COLO829 (cell line): Measurements from ENCODE around the gene LFNG.

Source experiments
- DNase-seq: peaks from one replicate; pipeline ENCODE4 v3.0.0; 2012; ENCODE audit warnings: low spot score

Gene LFNG

DNA sequence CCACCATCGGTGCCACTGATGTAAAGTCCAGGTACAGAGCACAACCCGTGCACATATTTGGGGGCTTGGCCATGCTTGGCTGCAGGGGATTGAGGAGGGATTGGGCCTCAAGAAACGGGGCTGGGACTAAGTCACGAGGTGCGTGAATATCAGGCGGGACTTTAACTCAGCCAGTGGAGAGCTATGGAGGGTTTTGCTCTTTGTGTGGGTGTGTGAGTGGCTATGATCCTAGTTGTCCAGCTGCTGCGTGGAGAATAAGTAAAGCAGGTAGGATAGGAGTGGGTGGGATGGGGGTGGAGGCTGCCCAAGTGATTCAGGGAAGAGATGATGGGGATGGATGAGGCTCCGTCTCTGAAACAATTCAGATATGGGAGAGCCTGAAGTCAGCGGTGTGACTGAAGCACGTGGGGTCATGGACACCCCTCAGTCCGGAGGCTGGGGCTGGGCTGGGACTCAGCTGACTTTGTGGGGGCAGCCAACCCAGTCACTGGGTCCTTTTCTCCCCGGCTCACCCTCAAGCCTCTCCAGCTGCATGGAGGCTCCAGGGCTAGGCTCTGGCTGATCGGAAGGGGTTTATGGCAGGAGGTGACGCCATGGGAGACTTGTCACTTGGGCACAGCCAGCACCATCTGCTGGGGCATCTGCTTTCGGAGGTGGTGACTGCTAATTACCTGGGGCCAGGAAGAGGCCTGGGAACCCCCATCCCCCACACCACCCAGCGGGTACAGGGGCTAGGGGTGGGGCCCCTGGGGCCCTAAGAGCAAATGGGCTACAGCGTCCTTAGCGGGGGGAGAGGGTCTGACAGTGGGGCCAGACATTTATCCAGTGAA lies 1.7 kb upstream of the LFNG start:
- DNase-seq, result no peak

DNA sequence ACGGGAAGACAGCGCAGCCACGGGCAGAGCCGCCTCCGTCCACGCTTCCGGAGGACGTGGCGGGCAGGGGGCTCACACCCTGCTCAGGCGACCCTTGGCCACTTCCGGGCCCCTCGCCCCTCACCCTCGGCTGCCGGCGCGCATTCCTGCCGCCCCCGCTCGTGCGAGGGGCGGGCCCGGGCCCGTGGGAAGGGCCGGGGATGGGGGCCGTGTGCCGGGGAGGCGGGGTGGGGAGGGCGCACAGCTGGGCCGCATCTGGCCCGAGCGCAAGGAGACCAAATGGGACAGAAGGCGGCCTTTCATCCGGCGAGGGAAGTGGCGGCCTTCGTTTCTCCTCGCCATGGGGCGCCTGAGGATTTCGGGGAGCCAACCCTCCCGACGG lies 846 bp upstream of the LFNG start:
- no peak for DNase-seq

DNA sequence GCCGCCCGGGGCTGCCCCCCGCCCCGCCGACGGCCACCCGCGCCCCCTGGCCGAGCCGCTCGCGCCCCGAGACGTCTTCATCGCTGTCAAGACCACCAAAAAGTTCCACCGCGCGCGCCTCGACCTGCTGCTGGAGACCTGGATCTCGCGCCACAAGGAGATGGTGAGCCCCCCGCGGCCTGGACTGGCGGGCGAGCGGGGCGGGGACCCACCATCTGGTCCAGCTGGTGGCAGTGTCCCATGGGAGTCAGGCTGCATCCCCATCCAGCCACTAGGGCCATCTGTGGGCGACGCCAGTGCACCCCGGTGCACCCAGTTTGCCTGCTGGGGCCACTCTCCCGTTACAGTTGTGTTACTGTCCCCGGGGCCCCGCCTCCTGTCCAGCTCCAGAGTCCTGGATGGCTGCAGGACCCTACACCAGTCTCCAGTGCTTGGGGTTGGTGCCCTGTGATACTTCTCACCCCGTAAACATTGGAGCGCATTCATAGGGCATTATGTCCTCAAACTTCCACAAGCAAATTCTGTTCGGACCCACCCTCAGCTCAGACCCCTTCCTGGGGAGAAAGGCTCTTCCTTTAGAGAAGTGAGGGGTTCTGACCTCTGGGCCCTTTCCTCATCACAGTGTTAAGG lies 672 bp downstream of the LFNG start:
- no peak for DNase-seq

DNA sequence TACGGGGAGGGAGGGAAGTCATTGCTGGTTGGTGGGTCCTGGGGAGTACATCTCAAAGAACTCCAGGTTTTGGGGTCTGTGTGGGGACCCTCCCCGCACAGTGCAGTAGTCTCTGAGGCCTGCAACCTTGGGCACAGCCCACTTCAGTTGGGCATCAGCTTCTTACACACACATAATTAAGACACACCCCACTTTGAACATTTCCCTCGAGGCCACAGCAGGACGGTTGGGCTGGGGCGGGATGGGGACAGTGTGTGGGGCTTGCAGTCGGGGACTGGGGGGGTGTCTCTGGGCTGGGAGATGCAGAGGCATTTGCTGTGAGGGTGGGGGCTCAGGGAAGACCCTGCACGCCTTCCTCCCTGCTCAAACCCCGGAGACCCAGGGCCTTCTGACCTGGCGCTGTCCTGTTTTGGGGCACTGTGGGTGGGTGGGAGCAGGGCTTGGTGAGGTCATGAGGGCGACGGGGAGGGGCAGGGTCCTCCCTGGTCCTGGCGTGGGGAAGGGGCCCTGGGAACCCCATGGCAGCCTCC lies 1.3 kb downstream of the LFNG start:
- DNase-seq, result no peak

DNA sequence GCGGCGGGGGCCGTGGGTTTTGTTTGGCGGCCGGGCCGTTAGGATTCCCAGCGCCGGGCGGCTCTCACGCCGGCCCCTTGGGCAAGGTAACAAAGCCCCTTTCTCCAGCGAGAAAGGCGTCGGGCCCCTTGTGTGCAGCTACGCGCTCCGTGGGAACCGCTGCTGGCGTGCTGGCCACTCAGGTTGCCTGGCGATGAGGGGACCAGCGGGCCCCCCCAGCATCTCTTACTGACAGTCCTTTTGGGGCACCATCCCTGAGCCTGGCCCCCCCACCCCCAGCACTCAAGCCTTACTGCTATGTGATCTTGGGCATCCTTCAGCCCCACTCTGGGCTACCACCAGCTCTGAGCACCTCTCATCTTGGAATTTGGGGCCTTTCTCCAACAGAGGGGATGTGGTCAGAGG lies 1.8 kb downstream of the LFNG start:
- DNase-seq, result no peak

DNA sequence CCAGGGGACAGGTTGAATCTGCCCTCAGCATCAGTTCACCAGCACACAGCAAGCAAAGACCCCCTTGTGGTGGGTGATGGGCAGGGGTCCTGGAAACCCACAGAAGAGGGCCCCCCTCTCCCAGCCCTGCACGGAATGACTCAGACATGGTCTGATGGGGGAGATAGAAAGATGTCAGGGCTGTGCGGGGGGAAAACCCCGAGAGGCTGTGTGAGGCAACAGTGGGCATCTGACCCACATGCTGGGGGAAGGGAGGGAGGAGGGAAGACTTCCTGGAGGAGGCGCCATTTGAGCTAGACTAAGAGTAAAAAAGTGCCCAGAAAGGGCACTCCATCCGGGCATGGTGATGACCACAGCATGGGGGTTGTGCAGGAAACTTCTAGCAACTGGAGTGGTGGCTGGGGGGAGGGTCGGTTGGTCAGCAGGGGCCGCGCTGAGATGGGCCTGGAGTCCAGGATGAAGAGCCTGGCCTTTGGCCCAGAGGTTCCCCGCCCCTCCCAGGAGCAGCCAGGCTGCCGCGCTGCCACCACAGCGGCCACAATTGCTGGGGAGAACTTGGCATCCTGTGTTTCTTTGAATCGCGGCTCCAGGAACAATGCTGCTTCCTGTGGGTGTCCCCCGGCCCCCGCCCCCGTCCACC lies 2.5 kb downstream of the LFNG start:
- DNase-seq, result no peak

DNA sequence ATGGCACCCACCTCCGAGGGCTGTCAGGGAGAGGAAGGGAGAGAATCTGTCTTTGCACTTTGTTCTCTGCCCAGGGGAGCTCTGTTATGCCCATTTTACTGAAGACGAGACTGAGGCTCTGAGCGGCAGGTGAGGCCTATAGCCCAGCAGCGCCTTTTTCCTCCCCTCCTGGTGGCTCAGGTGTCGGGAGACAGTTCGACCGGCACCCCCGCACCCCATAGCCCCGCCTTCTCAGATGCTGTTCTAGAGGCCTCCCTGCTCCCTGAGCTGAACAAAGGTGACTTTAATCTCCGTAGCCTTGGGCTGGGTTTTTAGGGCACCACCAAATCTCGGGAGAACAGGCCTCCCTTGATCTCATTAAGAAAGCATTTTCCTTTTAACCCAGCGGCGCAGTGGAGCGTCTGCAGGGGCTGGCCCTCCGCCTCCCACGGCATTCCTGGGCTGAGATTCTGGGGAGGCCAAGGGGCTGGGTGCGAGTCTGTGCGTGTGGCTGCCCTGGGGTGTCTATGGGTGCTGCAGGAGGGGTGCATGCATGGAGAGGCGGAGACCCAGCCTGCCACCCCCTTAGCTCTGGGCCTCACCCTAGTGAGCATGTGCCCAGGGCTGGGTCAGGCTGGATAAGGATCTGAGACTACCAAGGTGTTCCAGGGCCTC lies 3.3 kb downstream of the LFNG start:
- DNase-seq, result peak; percentile 82

DNA sequence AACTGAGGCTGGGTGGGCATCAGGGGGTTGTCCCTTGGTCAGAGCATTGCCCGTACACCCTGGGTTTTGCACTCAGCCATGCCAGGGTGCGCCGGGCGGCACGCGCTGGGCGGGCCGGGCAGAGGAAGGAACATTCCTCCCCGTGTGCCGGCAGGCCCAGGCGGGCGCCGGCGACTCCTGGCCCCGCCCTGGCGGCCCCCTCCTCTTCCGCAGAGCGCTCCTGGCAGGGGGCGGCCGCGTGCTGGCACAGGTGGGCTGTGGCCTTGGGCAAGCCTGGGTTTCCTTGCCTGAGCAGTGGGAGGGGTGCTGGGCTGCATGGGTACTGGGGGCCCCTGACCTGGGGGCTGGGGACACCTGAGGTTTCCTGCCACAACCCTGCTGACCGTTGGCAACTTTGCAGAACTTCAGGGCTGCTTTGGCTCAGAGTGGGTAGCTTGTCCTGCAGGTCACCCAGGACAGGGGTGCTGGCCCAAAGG lies 3.9 kb downstream of the LFNG start:
- no peak for DNase-seq

DNA sequence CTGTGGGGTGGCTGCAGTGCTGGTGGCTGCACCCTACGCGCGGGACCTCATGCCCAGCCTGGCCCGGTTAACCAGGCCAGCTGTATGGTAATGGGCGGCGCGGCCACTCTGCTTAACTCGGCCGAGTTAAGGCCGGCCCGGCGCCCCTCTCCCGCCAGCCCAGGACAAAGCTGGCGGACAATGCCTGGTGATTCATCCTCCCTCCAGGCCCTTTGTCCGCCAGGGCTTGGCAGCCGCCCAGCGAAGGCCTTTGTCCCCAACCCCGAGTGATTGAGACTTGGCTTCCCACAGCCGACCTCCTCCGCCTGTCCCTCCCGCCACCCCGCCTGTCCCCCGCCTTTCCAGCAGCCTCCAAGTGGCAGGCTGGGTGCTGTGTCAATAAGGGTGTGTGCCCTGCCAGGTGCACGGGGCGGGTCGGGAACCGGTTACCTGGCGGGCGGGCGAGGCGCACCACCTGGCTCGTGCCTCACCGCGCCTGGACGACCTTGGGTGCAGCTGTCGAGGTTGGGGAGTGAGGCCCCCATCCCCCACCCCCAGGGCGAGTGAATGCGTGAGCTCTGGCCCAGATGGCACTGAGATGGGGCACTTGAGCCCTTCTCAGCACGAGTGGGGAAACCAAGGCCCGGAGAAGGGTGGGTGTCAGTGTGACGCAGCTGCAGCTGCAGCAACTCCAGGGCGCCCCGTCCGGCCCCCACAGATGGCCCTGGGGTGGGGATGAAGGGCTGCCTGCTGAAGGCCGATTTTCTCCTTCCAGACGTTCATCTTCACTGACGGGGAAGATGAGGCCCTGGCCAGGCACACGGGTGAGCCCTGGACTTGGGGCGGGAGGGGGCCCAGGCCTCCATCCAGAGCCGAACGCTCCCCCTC lies 4.6 kb downstream of the LFNG start:
- DNase-seq, result no peak

DNA sequence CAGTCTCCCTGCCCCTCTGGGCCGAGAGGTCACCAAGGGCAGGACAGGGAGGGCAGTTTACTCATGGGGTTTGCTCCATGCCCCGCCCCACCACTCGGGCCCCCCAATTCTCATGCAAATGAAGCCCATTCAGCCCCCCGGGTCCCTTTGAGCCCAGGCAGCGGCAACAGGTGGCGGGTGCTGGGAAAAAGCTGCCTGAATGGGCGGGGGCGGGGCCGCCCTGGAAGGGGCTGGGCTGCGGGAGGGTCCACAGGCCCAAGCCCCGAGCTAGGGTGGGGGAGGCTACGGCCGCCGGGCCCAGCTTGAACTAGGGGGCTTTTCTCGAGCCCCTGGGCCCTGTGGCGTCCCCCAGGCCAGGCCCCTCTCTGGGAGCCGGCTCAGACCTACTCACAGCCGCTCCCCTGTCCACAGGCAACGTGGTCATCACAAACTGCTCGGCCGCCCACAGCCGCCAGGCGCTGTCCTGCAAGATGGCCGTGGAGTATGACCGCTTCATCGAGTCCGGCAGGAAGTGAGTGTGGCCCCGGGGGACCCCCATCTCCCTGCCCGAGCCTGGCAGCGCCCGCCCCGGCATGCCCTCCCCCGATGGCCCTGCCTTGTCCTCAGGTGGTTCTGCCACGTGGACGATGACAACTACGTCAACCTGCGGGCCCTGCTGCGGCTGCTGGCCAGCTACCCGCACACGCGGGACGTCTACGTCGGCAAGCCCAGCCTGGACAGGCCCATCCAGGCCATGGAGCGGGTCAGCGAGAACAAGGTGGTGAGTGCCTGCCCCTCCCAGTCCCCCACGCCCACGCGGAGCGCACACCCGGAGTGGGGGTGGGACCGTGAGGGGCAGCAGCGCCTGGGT lies 5.5 kb downstream of the LFNG start:
- no peak for DNase-seq

DNA sequence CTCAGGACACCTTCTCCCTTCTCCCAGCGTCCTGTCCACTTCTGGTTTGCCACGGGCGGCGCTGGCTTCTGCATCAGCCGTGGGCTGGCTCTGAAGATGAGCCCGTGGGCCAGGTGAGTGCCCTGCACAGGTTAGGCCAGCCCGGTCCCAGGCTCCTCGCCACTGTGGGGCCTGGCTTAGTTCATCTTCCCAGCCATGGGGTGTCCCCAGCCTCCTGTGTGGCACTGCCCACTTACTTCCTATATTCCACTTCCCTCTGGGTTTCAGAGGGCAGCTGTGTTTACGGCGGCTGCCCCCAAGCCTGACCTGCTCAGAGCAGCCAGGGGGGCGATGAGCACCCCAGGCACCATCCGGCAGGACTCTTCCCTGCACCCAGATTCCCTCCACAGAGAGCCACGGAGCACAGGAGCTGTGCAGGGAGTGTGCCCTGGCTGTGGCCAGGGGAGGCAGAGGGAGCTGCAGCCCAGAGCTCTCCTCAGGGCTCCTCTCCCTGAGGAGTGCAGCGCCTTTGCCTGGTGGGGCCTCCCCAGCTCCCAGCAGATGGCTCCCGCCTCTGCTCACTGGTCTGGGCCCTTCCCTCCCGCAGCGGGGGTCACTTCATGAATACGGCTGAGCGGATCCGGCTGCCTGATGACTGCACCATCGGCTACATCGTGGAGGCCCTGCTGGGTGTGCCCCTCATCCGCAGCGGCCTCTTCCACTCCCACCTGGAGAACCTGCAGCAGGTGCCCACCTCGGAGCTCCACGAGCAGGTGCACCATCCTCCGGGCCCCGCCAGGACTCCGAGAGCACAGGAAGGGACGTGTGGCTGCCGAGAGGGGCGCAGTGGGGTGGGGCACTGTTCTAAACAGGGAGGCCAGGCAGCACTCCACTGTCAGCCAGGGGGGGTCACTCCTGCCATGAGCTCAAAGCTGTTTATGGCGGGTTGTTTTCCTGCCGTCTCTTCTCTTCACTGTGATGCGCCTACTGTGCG lies 6.4 kb downstream of the LFNG start:
- no peak for DNase-seq

DNA sequence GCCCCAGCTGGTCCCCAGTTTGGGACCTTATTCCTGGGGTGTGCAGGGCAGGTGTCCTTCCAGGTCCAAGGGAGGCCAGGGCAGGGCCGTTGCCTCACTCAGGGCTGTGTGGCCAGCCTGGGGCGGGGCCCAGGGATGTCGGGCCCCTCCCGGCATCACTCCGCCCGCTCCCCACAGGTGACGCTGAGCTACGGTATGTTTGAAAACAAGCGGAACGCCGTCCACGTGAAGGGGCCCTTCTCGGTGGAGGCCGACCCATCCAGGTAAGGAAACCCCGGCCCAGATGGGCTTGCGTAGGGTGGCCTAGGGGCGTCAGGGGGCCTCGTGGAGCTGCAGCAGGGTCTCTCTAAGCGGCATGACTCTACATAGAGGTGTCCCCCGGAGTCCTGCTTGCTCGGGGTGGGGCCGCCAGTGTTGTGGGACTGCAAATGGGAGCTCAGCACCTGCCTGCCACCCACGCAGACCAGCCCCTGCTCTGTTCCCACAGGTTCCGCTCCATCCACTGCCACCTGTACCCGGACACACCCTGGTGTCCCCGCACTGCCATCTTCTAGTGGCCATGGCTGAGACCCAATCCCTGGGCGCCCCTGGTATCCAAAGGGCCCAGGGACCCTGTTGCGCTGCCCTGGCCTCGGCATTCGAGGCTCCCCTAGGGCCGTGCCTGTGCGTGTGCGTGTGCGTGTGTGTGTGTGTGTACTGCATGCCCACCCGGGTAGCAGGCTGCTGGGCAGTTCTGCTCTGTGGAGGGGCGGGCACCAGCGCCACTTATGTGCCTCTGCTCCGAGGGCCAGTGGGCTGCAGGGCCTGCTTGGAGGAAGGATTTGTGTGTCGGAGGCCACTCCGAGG lies 7.3 kb downstream of the LFNG start:
- DNase-seq, result no peak

DNA sequence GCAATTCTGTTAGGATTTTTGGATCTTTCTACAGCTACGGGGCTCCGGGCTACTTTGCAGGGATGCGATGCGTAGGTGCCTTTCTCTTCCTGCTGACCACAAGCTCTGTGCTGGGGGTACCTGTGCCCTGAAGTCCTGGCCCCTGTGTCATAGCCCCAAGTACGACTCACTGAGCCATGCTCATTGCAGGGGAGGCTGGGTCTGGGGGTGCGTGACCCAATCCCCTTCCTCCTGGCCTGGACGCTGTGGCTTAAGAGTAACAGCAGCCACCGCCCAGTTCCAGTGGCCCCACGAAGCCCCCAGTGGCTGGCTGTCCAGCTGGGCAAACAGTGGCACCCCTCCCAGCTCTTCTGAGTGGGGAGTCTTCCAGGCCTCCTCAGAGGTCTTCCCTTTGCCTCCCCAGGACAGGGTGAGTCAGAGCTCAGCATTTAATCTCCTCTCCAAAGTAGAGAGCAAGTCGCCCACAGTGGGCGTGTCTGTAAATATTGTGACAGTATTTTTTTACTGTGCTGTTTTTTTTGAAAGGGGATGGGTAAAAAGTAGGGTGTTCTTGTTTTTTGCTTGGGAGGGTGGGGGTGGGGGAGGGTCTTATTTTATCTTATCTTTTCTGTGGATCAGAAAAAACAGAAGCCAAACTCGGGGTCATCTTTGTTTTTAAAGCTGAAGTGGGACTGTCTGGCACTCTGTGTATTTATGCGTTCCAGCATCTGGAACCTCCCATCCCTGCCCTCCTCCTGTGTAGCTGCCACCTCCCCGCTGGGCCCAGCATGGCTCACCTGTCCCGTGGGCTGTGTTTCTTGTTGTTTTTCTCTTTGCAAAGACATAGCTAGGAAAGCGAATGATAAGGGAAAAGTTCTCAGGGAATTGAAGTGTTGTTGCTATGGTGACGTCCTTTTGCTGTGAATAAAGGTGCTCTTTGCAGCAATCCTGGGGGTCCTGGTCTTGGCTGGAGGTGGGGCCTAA lies 8.2 kb downstream of the LFNG start:
- no peak for DNase-seq

DNA sequence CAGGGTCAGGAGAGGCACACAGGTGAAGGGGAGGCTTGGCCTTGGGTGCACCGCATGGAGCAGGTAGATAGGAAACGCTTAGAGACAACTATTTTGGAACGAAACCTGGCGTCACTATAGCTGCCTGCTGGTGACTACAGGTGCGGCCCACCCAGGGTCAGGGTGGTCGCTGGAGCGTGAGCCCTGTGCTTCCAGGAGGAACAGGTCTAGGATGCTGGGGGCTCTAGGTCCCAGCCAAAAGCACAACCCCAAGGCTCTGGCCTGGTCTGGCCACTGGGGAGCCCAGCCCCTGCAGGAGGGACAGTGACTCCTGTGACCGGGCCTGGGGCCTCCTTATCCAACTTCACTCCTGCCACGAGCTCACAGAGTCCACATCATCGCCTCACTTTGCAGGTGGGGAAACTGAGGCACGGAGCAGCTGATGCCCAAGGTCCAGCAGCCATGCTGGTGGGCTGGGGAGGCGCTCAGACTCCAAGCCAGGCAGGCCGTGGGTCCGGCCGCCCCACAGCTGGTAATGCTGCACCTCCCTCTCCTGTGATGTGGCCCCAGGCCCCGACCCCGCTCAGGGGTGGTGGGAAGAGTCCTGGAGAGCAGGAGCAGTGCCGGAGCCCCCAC lies 9.0 kb downstream of the LFNG start:
- no peak for DNase-seq

DNA sequence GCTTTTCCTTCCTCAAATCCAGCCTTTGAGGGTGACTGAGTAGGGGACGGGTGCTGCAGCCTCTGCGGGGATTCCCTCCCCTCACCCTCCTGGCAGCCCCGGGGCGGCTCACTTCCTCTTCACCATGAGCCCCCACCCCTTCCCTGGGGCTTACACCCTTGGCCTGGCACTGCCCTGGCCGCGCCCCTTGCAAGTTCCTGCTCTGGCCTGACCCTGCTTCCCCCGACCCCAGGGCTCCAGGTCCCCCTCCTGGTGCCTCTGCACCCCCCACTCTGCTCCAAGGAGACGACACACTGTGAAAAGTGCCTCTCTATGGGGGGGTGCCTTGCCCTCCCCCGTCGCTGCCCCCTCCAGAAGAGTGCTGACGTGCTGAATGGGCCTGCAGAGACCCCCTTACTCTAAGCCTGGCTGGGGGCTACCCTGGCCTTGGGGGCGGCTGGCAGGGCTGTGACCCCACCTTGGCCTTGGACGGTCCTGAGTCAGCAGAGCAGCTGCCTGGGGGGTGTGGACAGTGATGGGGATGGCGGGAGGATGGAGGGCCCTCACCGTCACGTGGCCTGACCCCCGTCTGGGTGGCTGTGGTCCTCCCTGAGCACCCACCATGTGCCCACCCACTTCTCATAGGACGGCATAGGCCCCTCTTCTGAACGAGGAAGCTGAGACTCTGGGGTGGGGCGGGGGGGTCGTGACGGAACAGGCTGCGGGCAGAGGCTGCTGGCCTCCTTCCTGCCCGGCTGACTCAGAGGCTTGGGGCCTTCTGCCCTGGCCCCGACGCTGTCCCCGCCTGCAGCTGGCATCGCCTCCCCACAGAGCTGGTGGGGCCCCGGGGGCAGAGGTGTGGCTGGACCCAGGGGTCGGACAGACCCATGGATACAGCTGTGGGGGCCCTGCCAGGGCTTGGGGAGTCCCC lies 9.8 kb downstream of the LFNG start:
- DNase-seq, result no peak
